GM12875 (cell line): ENCODE results near the gene PTPRQ.

Source experiments
- H3K4me3 ChIP-seq: one replicate; pipeline ENCODE4 v1.5.1; 2011; ENCODE audit warnings: low read depth, low read length, control low read depth
- TF ChIP-seq, protein P1 (sequence below): IDR thresholded peaks from 2 replicates; pipeline ENCODE4 v1.5.1; 2011; ENCODE audit warnings: low read depth, mild to moderate bottlenecking, control low read depth, inconsistent platforms, low read length, moderate library complexity, borderline replicate concordance; ENCODE audit not compliant: insufficient read depth

The PTPRQ gene

DNA sequence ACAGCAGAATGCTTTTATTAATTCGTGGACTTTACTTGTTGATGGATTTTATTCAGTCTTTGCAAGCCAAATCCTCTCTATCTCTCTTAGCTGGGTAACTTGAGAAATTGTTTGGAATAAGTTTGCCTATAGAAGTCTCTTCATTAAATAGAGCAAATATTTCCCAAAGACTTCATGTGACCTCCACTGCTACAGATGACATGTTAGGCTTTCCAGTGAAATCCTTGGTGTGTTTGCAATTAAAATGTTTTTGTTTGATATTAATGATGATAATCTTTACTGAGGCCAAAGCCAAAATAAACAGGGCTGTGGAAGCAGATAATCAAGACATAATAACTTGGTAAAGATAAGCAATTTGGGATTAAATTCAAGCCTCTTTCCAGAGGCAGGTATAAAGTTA, 267.8 kb downstream of the PTPRQ start:
- H3K4me3 ChIP-seq = no peak overlapping the region
- TF ChIP-seq, protein P1, sequence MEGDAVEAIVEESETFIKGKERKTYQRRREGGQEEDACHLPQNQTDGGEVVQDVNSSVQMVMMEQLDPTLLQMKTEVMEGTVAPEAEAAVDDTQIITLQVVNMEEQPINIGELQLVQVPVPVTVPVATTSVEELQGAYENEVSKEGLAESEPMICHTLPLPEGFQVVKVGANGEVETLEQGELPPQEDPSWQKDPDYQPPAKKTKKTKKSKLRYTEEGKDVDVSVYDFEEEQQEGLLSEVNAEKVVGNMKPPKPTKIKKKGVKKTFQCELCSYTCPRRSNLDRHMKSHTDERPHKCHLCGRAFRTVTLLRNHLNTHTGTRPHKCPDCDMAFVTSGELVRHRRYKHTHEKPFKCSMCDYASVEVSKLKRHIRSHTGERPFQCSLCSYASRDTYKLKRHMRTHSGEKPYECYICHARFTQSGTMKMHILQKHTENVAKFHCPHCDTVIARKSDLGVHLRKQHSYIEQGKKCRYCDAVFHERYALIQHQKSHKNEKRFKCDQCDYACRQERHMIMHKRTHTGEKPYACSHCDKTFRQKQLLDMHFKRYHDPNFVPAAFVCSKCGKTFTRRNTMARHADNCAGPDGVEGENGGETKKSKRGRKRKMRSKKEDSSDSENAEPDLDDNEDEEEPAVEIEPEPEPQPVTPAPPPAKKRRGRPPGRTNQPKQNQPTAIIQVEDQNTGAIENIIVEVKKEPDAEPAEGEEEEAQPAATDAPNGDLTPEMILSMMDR = no peak

DNA sequence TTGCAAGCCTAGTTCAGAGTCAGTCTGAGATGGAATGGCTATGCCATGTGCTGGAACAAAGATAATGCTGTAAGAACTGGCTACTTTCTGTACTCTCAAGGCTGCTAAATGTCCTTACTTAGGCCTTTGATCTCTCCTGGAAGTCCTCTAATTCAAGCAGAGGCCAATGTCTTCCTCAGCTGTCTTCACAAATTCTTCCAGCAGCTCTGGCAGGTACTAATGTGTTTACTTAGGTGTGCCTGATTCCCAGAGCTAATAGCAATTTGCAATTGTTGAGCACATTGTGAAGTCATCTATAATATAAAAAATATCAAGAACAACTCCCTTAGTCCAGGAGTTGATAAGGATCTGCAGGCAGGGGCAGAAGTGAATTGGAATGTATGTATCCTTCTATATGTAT, 268.8 kb downstream of the PTPRQ start:
- TF ChIP-seq, protein P1 = no peak
- no peak overlapping the region for H3K4me3 ChIP-seq

DNA sequence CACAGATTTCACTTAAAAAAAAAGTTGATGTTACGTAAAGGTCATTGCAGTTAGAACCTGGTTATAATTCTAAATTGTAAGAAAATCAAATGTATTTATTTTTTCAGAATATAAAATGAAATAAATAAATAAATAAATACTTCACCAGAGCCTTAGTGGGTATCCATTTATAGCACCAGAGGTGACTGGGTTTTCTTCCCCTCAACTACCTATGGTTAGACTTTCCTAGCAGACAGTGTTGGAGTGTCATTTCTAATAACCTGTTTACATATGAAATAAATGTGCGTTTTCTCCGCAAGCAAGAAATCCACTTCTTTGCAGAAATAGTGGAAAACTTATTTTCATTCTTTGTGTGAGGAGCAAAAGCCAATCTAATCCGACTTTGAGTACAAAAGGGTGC, 269.4 kb downstream of the PTPRQ start:
- TF ChIP-seq, protein P1 = no peak
- H3K4me3 ChIP-seq = no peak overlapping the region

DNA sequence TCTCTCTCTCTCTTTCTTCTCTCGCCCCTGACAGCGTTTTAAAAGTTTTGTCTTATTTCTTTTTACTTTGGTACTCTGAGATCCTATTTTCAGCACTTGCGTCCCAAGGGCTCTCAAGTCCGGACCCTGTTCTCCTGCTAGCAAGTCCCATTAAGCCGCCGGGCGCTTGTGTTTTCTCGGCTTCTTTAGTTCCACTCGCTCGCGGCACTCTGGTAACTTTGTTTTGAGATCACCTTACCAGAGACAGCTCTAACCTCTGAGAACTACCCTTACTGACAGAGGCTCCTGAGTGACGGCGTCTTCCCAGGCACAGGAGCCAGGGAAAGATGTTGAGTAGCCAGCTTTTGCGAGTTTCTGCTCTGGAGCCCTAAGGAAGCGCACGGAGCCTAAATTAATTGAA, 270.0 kb downstream of the PTPRQ start:
- H3K4me3 ChIP-seq = peak overlapping the region; percentile 21
- TF ChIP-seq, protein P1 = no peak

DNA sequence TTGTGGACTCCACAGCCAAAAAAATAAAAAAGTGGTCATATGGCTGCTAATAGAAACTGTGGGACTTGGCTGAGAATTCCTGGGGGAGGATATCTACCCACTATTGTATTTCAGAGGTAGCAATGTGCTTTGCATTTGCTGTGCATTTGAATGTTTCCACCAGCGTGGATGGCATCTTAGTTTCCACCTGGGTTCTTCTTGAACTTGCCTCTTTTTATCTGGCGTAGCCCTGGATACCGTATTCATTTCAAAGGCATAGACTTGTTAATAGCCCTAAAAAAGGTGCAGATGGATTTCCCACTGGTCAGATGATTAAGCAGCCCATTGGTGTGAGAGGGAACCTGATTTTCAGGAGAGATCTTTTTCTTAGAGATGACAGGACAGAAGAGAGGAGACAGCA, 270.8 kb downstream of the PTPRQ start:
- no peak overlapping the region for H3K4me3 ChIP-seq
- TF ChIP-seq, protein P1 = no peak

DNA sequence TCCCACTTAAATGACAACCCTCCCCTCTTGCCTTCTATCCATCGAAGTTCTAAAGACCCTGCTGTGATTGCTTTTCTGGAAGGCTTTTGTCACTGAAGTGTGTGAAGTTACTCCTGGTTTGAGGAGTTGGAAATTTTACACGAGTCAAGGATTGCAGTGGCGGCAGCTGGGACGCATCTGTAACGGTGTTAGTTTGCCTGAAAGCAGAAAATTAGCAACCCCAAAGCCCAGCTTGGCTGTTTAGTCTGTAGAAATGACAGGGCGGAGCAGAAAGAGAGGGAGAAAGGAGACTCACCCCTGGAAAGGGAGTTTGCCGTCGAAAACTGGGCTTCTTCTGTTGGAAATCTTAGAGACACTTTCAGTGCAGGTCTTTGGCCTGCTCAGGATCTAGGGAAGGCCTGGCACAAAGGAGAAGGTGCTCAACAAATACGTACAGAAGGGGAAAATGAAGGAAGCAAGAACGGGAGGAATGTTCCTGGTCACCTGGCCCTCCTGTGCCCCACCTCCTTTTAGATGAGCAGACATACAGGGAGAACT, 271.7 kb downstream of the PTPRQ start:
- TF ChIP-seq, protein P1 = no peak
- H3K4me3 ChIP-seq = no peak overlapping the region

DNA sequence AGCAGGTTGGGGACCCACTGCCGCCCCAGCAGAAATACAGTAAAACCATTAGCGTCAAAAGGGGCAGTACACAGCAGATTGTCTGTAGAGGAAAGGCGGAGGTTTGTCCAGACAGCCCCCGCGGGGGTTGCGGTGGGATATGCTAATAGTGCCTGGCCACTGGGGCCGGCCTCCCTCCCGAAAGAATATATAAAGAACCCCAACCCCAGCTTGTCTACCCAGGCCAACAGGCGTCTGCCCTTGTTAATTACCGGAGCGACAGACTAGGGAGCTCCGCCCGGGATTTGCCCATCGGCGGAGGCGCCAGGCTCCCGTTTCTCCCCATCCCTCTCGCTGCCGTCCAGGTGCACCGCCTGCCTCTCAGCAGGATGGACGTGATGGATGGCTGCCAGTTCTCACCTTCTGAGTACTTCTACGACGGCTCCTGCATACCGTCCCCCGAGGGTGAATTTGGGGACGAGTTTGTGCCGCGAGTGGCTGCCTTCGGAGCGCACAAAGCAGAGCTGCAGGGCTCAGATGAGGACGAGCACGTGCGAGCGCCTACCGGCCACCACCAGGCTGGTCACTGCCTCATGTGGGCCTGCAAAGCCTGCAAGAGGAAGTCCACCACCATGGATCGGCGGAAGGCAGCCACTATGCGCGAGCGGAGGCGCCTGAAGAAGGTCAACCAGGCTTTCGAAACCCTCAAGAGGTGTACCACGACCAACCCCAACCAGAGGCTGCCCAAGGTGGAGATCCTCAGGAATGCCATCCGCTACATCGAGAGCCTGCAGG, 272.8 kb downstream of the PTPRQ start, which contains the start of gene MYF5:
TSS of gene MYF5 (plus strand) at position 217 of the 774 bp plus-strand sequence. CDS start at position 369, 152 bp downstream.
- no peak within 1 kb of the TSS for H3K4me3 ChIP-seq
- TF ChIP-seq, protein P1 = no peak
